ENCODE results near the gene GALNT5. TPM values are rescaled to one million over a fixed set of nuclear protein-coding genes. Genes with fewer than 3 reads are reported as not detected.

GALNT5 gene
- total and polyA plus RNA-seq, 7 experiments from 2014 or later, result not detected

DNA sequence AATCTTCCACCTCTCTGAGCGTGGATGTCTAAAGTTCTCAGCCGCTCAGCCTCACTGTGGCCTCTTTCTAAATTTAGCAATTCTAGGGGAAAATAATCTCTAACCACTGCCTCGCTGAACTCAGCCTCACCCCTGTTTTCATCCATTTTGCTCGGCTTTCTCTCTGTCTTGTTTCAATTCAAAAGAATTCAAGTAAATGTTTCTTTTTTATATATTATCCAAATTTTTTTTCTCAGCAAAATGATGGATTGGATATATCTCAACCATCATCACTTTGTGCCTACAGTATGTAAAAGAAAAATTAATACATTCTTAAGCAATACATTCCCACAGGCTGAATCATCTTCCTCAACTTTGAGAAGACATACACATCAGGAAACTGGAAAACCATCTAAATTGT lies 24.0 kb upstream of the GALNT5 start:
- Histone ChIP-seq H3K36me3 (ENCODE audit: control insufficient read depth in 2 of 3, insufficient read depth in 3 of 3, low read length in 3 of 3) (no peaks in the 10 kb centered on the region), H3K9me3 (ENCODE audit: control insufficient read depth in 2 of 3, low read length in 3 of 3) (no peaks in the 10 kb centered on the region), H3K4me1 (ENCODE audit: control insufficient read depth in 2 of 2, insufficient read depth in 2 of 2, low read length in 2 of 2) (no peaks in the 10 kb centered on the region), H3K4me3 (ENCODE audit: low read length) (no peak overlapping the region), H3K27me3 (ENCODE audit: control insufficient read depth in 2 of 2, insufficient read depth in 2 of 2, low read length in 2 of 2) (no peaks in the 10 kb centered on the region), H3K27ac (ENCODE audit: low read depth, low read length) (no peak overlapping the region)
- DNase-seq (no peak), ATAC-seq (no peak)
- H3K27me3 Mint-ChIP-seq, result peaks cover 13 to 29% (median 24%) of the 10 kb centered on the region in 5 donors
- H3K4me3 Mint-ChIP-seq, result no peak overlapping the region
- CTCF ChIA-PET, result no interaction called here
- no peaks in the 10 kb centered on the region for H3K4me1 Mint-ChIP-seq
- peaks cover 0 to 2% (median 0%) of the 10 kb centered on the region in 11 donors for H3K9me3 Mint-ChIP-seq
- peaks cover 0 to 4% (median 0%) of the 10 kb centered on the region in 5 donors for H3K36me3 Mint-ChIP-seq
- intact Hi-C loops (cut with micrococcal nuclease), result no loop called here
- H3K27ac Mint-ChIP-seq, result no peak overlapping the region
- POLR2A ChIA-PET, result interaction anchor here (0.7 kb wide), 1 partner anchor 64 kb away, joined by 3 read pairs; no protein-coding TSS in a partner anchor

DNA sequence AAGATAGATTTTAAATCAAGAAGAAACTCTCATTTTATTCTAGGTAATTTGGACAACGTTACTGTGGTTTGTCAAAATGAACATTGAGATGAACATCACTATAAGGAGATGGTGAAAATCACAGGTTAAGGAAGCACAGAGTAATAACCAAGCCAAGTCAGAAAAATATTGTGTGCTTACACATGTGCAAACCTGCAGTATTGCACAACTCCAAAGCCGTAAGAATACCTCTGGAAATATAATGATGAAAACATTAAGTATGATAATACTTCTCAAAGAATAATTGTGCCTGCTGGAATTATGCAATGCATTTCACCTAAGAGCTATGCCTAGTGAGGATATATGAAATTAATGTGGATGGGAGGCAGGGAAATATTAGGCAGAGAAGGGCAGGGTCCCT lies 21.1 kb upstream of the GALNT5 start:
- Mint-ChIP-seq H3K27me3 (peaks cover 9 to 31% (median 18%) of the 10 kb centered on the region in 5 donors), H3K9me3 (peaks cover 0 to 2% (median 0%) of the 10 kb centered on the region in 11 donors), H3K27ac (no peak overlapping the region), H3K4me3 (no peak overlapping the region), H3K36me3 (peaks cover 0 to 4% (median 0%) of the 10 kb centered on the region in 5 donors), H3K4me1 (no peaks in the 10 kb centered on the region)
- Histone ChIP-seq H3K36me3 (ENCODE audit: control insufficient read depth in 2 of 3, insufficient read depth in 3 of 3, low read length in 3 of 3) (no peaks in the 10 kb centered on the region), H3K9me3 (ENCODE audit: control insufficient read depth in 2 of 3, low read length in 3 of 3) (no peaks in the 10 kb centered on the region), H3K4me1 (ENCODE audit: control insufficient read depth in 2 of 2, insufficient read depth in 2 of 2, low read length in 2 of 2) (no peaks in the 10 kb centered on the region), H3K27me3 (ENCODE audit: control insufficient read depth in 2 of 2, insufficient read depth in 2 of 2, low read length in 2 of 2) (no peaks in the 10 kb centered on the region), H3K27ac (ENCODE audit: low read depth, low read length) (no peak overlapping the region), H3K4me3 (ENCODE audit: low read length) (no peak overlapping the region)
- intact Hi-C loops (cut with micrococcal nuclease), result no loop called here
- ChIA-PET CTCF (no interaction called here), POLR2A (no interaction called here)
- ATAC-seq (no peak), DNase-seq (no peak)

DNA sequence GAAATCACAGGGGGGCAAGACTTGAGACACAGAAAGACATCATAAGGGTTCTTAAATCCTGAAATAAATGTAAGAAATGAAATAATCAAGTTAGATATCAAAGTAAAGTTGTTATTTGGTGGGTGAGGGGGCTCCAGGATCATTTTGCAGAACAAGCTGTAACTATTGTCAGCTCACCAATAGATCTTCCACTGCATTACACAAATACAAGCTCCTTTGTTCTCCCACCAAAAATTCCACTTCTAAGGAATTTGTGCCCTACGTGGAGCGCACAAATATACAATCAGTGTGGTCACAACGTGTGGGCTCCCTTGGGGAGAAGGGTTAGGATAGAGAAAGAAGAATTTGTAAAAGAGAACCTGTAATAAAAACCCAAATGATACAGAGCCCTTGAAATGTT lies 19.2 kb upstream of the GALNT5 start:
- H3K36me3 Mint-ChIP-seq, result peaks cover 0 to 2% (median 0%) of the 10 kb centered on the region in 5 donors
- DNase-seq (no peak), ATAC-seq (no peak)
- H3K27ac Mint-ChIP-seq, result no peak overlapping the region
- H3K4me3 Mint-ChIP-seq, result no peak overlapping the region
- Histone ChIP-seq H3K4me1 (ENCODE audit: control insufficient read depth in 2 of 2, insufficient read depth in 2 of 2, low read length in 2 of 2) (no peaks in the 10 kb centered on the region), H3K27ac (ENCODE audit: low read depth, low read length) (no peak overlapping the region), H3K27me3 (ENCODE audit: control insufficient read depth in 2 of 2, insufficient read depth in 2 of 2, low read length in 2 of 2) (no peaks in the 10 kb centered on the region), H3K9me3 (ENCODE audit: control insufficient read depth in 2 of 3, low read length in 3 of 3) (no peaks in the 10 kb centered on the region), H3K36me3 (ENCODE audit: control insufficient read depth in 2 of 3, insufficient read depth in 3 of 3, low read length in 3 of 3) (no peaks in the 10 kb centered on the region), H3K4me3 (ENCODE audit: low read length) (no peak overlapping the region)
- intact Hi-C loops (cut with micrococcal nuclease), result no loop called here
- H3K9me3 Mint-ChIP-seq, result peaks cover 0 to 1% (median 0%) of the 10 kb centered on the region in 11 donors
- H3K4me1 Mint-ChIP-seq, result no peaks in the 10 kb centered on the region
- ChIA-PET POLR2A (no interaction called here), CTCF (no interaction called here)
- peaks cover 3 to 19% (median 8%) of the 10 kb centered on the region in 5 donors for H3K27me3 Mint-ChIP-seq

DNA sequence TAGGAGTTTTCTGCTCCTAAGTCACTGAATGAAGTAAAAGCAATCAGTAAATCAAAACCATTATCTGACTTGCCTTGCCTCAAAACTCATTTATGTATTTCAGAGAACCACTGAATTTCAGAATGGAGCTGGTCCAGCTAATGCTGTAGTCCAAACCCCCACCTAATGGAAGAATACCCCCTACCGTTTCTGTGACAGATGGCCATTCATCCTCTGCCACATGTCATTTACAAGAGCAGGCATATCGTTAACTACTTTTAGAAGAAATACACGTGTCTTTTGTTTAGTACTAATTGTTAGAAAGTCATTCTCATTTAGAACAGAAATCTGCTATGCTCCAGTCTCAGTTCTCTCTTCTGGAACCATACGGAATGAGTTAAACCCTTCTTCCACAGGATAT lies 12.8 kb upstream of the GALNT5 start:
- H3K36me3 Mint-ChIP-seq, result no peaks in the 10 kb centered on the region
- intact Hi-C loops (cut with micrococcal nuclease), result no loop called here
- Histone ChIP-seq H3K4me3 (ENCODE audit: low read length) (no peak overlapping the region), H3K9me3 (ENCODE audit: control insufficient read depth in 2 of 3, low read length in 3 of 3) (no peaks in the 10 kb centered on the region), H3K36me3 (ENCODE audit: control insufficient read depth in 2 of 3, insufficient read depth in 3 of 3, low read length in 3 of 3) (no peaks in the 10 kb centered on the region), H3K4me1 (ENCODE audit: control insufficient read depth in 2 of 2, insufficient read depth in 2 of 2, low read length in 2 of 2) (no peaks in the 10 kb centered on the region), H3K27ac (ENCODE audit: low read depth, low read length) (no peak overlapping the region), H3K27me3 (ENCODE audit: control insufficient read depth in 2 of 2, insufficient read depth in 2 of 2, low read length in 2 of 2) (no peaks in the 10 kb centered on the region)
- CTCF ChIA-PET, result no interaction called here
- H3K9me3 Mint-ChIP-seq, result no peaks in the 10 kb centered on the region
- H3K27me3 Mint-ChIP-seq, result peaks cover 0 to 4% (median 3%) of the 10 kb centered on the region in 5 donors
- no peak for ATAC-seq
- peaks cover 0 to 6% (median 0%) of the 10 kb centered on the region in 7 donors for H3K4me1 Mint-ChIP-seq
- H3K4me3 Mint-ChIP-seq, result no peak overlapping the region
- H3K27ac Mint-ChIP-seq, result no peak overlapping the region
- no peak for DNase-seq
- POLR2A ChIA-PET, result no interaction called here

DNA sequence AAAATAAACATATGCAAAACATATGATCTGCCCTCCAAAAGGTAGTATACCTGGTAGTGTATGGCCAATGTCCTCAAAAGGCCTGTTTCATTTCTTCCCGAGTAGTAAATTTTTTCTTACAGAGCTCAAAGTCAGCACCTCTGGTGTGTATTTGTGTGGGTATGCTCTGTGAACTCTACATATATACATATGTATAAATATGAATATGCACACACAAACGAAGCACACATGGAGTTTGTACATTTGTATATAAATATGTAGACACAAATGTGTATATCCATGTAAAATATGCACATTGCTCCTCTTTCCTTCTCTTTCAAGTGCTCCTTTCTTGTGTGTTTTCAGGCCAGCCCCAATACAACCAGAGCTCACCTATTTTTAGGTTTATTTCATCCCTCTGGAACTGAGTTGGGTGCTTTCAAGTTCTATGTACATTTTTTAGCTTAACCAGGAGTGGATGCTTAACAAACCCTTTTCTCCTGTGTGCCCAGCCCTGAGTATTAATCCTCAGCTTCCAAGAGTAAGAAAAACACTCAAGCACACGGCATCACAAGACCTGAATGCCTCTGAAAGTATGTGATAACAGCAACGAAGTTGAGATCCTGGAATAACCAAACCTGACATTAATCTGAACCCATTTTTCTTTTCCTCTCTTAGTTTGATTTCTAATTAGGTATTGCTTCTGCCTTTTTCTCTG lies 12.2 kb upstream of the GALNT5 start:
- Histone ChIP-seq H3K27me3 (ENCODE audit: control insufficient read depth in 2 of 2, insufficient read depth in 2 of 2, low read length in 2 of 2) (no peaks in the 10 kb centered on the region), H3K4me3 (ENCODE audit: low read length) (no peak overlapping the region), H3K4me1 (ENCODE audit: control insufficient read depth in 2 of 2, insufficient read depth in 2 of 2, low read length in 2 of 2) (no peaks in the 10 kb centered on the region), H3K9me3 (ENCODE audit: control insufficient read depth in 2 of 3, low read length in 3 of 3) (no peaks in the 10 kb centered on the region), H3K36me3 (ENCODE audit: control insufficient read depth in 2 of 3, insufficient read depth in 3 of 3, low read length in 3 of 3) (no peaks in the 10 kb centered on the region), H3K27ac (ENCODE audit: low read depth, low read length) (no peak overlapping the region)
- Mint-ChIP-seq H3K4me1 (peaks cover 0 to 6% (median 0%) of the 10 kb centered on the region in 7 donors), H3K4me3 (no peak overlapping the region), H3K27ac (no peak overlapping the region), H3K27me3 (peaks cover 0 to 3% (median 0%) of the 10 kb centered on the region in 5 donors), H3K36me3 (no peaks in the 10 kb centered on the region), H3K9me3 (no peaks in the 10 kb centered on the region)
- ChIA-PET POLR2A (no interaction called here), CTCF (no interaction called here)
- DNase-seq (no peak), ATAC-seq (no peak)
- intact Hi-C loops (cut with micrococcal nuclease), result no loop called here

DNA sequence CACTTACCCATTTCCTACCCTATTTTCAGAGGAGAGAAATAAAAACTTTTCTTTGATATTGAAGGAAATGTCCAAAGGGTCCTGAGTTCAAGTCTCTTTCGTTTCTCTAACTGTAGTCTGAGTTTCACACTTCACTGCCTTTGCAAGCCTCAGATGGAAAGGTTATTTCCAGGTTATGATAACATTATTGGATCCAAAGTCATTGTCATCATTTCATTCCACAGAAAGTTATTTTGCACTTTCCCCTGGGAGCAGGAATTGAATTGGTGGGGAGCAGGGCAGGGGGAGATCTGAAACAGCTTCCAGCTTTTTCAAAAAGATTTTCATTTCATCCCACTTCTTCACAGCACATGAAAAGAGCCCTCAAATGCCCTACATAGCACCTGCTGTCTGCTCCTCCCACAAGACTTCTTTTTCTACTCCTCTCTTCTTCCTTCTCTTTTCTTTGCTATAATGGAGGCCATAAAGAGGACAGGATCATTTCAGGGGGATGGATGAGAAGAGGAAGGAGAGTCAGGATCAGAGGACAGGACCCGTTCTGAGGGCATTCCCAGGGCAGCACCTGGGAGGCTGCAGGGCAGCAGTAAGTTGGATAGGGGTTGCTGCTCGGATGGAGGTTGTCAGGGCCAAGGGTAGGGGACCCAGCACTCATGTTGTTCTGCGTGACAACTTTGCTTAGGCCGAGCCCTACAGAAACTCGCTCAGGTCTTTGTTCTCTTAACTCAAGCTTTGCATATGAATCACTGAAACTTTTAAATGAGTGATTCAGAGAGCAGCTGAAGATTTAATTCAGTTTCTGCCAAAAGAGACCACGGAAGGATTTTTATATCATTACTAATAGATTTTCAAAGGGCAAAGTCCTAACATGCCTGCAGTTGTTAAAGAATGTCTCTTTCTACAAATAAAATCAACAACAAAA lies 11.4 kb upstream of the GALNT5 start:
- Histone ChIP-seq H3K27me3 (ENCODE audit: control insufficient read depth in 2 of 2, insufficient read depth in 2 of 2, low read length in 2 of 2) (no peaks in the 10 kb centered on the region), H3K4me3 (ENCODE audit: low read length) (no peak overlapping the region), H3K36me3 (ENCODE audit: control insufficient read depth in 2 of 3, insufficient read depth in 3 of 3, low read length in 3 of 3) (no peaks in the 10 kb centered on the region), H3K4me1 (ENCODE audit: control insufficient read depth in 2 of 2, insufficient read depth in 2 of 2, low read length in 2 of 2) (no peaks in the 10 kb centered on the region), H3K9me3 (ENCODE audit: control insufficient read depth in 2 of 3, low read length in 3 of 3) (no peaks in the 10 kb centered on the region), H3K27ac (ENCODE audit: low read depth, low read length) (no peak overlapping the region)
- ChIA-PET CTCF (no interaction called here), POLR2A (no interaction called here)
- Mint-ChIP-seq H3K4me1 (peaks cover 0 to 6% (median 0%) of the 10 kb centered on the region in 7 donors), H3K4me3 (no peak overlapping the region), H3K9me3 (no peaks in the 10 kb centered on the region), H3K27ac (no peak overlapping the region), H3K36me3 (no peaks in the 10 kb centered on the region), H3K27me3 (peaks cover 0 to 3% (median 0%) of the 10 kb centered on the region in 5 donors)
- no peak for ATAC-seq
- intact Hi-C loops (cut with micrococcal nuclease), result no loop called here
- no peak for DNase-seq
